GM18526 (cell line): Measurements from ENCODE around the gene GBP1.

Experiments
- POLR2A ChIP-seq: IDR thresholded peaks from 3 replicates; pipeline ENCODE4 v1.6.1; 2011; ENCODE audit not compliant: insufficient read length; ENCODE audit errors: extremely low read depth

GBP1 gene

DNA sequence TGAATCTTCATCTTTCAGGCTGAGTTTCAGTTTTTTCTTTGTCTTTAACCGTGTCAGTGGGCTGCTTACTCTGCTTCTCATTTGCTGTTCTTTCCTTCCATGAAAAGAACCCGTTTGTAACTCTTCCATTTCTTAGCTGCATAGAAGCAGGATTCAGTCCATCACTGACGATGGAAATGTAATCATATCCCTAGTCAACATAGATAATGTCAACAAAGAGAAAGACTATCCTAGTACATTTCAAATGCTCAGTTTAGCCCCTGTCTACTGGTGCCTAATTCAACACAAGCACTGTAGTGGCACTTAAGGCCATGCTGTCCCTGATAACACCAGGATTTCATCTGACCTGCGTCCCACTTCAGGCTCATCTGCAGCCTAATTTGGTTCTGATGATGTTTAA lies 376 bp downstream of the GBP1 start:
- no peak for TF ChIP-seq POLR2A

DNA sequence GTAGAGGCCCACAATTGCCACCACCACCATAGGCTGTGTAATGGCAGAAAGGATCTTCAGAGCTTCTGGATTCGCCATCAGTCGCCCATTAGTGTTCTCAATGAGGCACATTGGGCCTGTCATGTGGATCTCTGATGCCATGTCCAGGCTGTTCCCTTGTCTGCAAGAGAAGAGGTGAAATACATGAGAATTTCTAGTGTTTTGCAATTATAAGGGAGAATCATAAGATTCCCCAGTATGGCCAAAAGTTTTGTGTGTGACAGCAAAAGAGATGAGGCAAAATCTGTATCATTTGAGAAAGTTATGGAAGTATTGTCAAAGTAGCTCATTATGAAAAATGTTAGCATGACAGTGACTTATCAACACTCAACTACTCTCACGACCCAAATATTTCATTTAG lies 1.9 kb downstream of the GBP1 start:
- no peak for TF ChIP-seq POLR2A

DNA sequence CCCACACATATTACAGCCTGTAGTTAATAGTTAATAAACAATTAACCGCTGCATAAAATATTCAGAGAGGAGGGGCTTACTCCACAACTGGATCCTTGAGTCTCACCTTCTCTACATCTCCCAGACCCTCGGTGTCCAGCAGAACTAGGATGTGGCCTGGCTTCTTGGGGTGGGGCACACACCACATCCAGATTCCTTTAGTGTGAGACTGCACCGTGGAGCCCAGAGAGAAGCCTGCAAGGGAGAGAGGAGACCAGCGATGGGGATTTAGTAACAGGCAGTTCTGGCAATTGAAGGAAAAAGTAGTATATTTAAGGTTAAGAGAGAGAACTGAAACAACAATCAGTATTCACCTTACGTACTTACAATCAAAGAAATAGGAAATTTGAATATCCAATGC lies 4.9 kb downstream of the GBP1 start:
- no peak for TF ChIP-seq POLR2A

- no peak for TF ChIP-seq POLR2A
Measured at GRCh38 chr1:89051955-89052312, 13.1 kb downstream of the GBP1 start.

GRCh38 chr1:89051300-89051954 lies 13.6 kb downstream of the GBP1 start:
- TF ChIP-seq POLR2A, result no peak

DNA sequence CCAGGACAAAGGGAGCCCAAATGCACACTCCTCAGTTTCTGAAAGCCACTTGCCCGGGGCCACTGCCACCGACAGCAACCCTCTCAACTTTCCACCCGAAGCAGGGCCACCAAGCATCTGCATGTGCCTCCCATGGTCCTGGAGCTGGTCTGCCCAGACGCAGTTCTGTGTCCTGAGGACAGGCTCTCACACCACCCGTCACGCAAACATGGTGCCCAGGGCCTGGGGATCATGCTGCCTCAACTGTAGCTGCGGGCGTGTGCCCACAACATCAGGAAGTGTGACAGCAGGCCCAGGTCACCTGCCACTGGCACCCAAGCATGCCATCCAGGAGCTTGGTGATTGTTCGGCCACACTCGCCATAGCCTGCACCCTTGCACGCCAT lies 14.4 kb downstream of the GBP1 start:
- TF ChIP-seq POLR2A, result no peak

DNA sequence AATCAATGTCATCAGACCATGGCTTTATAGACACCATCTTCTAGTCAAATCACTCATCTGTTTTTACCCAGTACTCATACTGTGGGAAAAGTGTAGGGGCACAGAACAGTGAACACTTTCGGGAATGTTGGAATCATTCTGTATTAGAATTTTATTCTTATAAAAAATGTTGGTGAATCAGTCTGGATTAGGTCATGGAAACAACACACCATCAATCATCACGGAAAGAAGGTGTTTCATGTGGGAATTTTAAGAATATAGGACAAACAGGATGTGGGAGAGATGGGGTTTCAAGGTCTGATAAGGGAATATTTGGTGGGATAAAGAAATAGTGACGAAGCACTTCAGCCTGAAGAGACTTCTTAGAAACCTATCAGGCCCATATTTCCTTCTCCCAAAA lies 17.3 kb downstream of the GBP1 start:
- no peak for TF ChIP-seq POLR2A

GRCh38 chr1:89044970-89045721 lies 19.9 kb downstream of the GBP1 start:
- no peak for TF ChIP-seq POLR2A

DNA sequence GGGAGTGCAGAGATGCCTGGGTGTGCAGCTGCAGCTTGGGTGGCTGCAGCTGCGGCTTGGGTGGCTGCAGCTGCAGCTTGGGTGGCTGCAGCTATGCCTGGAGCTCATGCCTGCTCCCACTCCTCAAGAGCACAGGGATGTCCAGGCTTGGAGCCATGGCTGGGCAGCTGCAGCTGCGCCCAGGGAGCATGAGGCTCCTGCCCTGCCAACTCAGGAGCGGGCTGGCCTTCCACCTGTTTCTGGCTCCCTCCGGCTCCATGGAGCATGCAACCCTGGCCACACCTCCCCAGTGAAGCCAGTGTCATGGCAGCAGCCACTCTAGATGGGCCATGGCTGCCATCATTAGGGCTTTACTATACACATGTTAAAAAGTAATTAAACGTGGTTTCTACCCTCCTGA lies 21.1 kb downstream of the GBP1 start:
- TF ChIP-seq POLR2A, result no peak

GRCh38 chr1:89042491-89042890 lies 22.5 kb downstream of the GBP1 start:
- no peak for TF ChIP-seq POLR2A

GRCh38 chr1:89041721-89042120 lies 23.3 kb downstream of the GBP1 start:
- TF ChIP-seq POLR2A, result no peak

DNA sequence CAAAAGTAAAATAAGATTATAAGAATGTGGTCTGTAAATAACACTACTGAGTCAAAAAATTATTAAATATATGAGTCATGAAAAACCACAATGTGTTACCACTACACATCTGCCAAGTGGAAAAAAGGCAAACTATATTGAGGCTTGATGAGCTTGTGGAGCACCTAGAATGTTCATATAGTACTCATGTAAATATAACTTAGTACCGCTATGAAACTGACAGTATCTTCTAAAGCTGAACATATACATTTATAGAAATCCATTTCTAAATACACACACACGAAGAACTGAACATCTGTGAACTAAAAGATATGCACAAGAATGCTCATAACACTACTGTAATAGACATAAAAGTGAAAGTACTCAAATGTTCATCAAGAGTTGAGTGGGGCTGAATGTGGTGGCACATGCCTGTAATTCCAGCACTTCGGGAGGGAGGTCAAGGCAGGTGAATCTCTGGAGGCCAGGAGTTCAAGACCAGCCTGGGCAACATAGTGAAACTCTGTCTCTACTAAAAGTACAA lies 23.8 kb downstream of the GBP1 start:
- TF ChIP-seq POLR2A, result no peak

DNA sequence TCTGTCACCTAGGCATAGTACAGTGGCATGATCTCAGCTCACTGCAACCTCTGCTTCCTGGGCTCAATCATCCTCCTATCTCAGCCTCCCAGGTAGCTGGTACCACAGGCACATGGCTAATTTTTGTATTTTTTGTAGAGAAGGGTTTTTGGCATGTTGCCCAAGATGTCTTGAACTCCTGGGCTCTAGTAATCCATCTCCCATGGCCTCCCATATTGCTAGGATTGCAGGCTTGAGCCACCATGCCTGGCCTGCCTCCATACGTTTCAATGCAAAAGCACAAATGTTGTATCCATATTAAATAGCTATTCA lies 24.7 kb downstream of the GBP1 start:
- no peak for TF ChIP-seq POLR2A

GRCh38 chr1:89037186-89037585 lies 27.8 kb downstream of the GBP1 start:
- no peak for TF ChIP-seq POLR2A

DNA sequence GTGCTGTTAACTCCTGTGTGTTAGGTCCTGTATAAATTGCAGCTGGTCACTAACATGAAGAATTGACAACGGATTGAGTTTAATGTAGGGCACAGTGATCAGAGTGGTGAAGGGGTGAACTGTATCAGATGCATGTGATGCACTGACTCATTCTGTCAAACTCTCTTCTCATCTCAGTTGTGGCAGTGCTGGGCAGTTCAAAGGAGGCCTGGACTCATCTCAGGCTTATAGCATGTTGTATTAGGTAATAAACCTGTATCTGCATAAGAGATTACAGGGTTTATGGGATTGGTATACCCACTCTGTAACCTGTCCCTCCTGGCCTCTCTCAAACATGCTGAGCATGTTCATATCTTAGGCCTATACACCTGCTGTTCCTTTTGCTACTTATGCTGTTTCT lies 29.9 kb downstream of the GBP1 start:
- TF ChIP-seq POLR2A, result no peak

- TF ChIP-seq POLR2A, result no peak
Measured at GRCh38 chr1:89025928-89026327, 39.1 kb downstream of the GBP1 start.

DNA sequence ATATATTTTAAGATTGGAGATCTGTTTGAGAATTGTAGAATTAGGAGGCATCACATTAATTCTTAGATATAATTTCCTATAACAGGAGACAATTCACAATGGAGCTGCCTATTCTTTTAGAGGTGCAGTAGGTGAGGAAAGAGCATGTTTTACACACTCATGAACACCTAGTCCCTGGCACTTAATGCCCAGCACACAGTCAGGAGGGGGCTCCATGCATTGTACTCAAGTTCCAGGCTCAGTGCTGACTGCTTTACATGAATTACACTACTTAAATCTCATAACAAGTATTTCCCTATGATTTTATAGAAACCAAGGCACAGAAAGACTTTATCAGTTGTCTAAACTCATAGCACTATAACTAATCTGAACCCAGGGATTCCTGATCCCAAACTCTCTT lies 42.0 kb downstream of the GBP1 start:
- no peak for TF ChIP-seq POLR2A

GRCh38 chr1:89022167-89022959 lies 42.6 kb downstream of the GBP1 start, which contains the start of gene GBP3:
Gene GBP3 (minus strand): TSS chr1:89022866. CDS start chr1:89020721, 2,145 bp downstream.
- no peak for TF ChIP-seq POLR2A
